ENCODE measurements around the gene EIF2AK3.

GRCh38 chr2:88638123-88638650, 10.9 kb upstream of the EIF2AK3 start:
- TF ChIP-seq, protein P1, sequence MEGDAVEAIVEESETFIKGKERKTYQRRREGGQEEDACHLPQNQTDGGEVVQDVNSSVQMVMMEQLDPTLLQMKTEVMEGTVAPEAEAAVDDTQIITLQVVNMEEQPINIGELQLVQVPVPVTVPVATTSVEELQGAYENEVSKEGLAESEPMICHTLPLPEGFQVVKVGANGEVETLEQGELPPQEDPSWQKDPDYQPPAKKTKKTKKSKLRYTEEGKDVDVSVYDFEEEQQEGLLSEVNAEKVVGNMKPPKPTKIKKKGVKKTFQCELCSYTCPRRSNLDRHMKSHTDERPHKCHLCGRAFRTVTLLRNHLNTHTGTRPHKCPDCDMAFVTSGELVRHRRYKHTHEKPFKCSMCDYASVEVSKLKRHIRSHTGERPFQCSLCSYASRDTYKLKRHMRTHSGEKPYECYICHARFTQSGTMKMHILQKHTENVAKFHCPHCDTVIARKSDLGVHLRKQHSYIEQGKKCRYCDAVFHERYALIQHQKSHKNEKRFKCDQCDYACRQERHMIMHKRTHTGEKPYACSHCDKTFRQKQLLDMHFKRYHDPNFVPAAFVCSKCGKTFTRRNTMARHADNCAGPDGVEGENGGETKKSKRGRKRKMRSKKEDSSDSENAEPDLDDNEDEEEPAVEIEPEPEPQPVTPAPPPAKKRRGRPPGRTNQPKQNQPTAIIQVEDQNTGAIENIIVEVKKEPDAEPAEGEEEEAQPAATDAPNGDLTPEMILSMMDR (IDR thresholded peaks at IDR 0.05): no peak
- TF ChIP-seq POLR2AphosphoS5 (IDR thresholded peaks at IDR 0.05) (no peak), EP300 (IDR thresholded peaks at IDR 0.05) (no peak), POLR2A (IDR thresholded peaks at IDR 0.05) (no peak)

Measured in sigmoid colon (tissue), 4 donors.